Measurements from ENCODE around the gene TMEM164.
A peak's percentile ranks its signal among the peaks of the same experiment; 100 is the strongest.

Gene TMEM164

DNA sequence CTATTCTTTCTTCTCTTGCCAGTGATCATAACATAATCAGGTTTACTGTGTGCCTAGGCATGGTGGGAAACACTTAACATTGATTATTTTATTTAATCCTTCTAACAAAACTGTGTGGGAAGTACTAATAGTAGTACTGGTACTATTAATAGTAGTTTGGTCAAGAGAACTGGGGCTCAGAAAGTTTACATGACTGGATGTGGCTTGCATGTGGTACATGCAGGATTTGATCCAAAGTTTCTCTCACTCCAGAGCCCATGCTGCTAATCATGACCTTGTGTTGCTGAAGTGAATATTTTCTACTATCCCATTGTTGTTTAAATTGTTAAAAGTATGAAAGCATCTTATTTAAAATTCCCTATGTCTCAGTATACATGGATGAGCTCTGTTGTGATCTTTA, 78.4 kb downstream of the TMEM164 start:
- DNase-seq (ENCODE audit: low spot score), result no peak

- DNase-seq (ENCODE audit: low spot score), result no peak
These were observed 78.8 kb downstream of the TMEM164 start for GRCh38 chrX:110081740-110082139.

GRCh38 chrX:110082161-110082560, 79.2 kb downstream of the TMEM164 start:
- peak; percentile 12 for DNase-seq (ENCODE audit: low spot score)

GRCh38 chrX:110086162-110086915, 83.4 kb downstream of the TMEM164 start:
- DNase-seq (ENCODE audit: low spot score), result no peak

DNA sequence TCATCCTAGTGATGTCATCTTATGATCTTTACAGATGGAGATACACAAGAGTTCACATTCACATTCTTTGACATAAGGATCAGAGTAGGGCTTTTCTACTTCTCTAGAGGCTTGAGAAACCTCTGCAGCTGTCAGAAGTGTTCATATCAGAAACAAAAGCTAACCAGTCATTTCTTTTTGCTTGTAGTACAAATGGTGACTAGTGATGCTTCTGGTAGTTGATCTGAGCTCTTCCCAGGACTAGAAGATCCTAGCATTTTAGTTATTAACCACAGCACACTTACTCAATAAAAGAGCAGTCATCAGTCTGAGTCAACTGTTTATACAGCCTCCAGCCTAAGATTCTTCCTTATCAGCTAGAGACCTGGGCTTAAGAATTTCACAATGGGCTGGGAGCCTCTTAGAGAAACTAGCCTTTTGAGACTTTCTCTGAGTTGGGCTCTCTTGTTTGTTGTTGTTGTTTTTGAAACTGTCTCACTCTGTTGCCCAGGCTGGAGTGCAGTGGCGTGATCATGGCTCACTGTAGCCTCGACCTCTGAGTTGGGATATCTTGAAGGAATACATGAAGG, 84.1 kb downstream of the TMEM164 start:
- peak; percentile 38 for DNase-seq (ENCODE audit: low spot score)

DNA sequence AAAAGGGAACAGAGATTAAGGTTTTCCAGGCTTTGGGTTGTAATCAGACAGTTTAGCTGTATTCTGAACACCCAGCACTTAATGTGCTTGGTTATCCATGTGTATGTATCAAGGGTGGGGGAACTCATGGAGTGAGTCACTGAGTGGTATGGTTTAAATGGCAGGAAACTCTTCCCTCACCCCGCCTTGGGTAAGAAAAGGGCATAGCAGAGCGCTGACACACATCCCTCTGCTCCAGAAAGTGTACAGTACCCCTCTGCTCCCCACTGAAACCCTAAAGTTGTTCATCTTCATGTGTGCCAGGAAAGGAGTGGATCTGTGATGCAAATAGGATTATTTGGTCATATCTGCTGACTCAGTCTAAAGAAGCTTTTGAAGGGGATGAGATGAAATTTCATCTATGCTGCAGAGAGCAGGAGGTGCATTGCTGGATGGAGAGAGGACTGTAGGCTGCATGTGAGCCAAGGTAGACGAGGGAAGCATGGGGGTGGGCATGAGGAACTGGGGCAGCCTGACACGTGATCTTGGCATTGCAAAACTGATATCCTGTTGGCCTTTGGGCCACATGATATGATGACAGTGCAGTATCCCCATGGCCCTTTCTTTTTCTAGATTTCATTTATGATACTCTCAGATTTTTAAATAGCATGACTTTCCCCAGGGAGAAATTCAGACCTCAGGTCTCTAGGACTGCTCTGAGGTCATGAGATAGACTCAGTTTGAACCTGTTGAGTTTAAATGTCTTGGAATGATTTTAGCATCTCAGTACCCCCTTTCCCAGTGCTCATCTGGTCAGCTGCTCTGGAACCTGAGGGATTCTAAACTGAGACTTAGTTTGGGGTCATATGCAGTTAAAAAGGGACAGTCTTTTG, 84.8 kb downstream of the TMEM164 start:
- DNase-seq (ENCODE audit: low spot score), result peak; percentile 41

DNA sequence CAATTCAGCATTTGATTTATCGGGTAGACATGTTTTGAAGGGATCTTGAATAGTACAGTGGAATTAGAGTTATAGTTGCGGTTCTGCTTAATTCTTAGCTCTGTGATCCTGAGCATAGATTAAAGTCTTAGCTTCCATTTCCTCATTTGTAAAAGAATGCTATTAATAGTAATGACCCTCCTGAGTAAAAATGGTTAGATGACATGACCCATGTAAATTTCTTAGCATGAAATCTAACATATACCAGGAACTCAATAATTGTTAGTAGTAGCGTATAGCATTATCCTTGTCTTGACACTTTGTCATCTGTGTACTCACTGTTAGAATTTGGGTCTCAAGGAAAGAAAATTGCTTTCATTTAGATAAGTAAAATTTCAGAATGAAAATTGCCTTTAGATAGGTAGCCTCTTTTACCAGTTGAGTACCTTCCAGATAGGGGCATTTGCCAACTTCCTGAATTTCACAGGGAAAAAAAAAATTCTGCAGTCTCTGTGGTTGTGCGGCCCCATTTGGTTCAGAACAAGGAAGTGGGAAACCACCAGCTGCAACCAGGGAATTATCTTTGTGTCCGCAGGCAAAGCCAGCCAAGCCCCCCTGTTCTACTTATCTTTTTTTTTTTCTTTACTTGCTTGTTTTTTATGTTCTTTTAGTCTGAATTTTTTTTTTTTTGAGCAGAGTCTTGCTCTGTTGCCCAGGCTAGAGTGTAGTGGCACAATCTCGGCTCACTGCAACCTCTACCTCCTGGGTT, 86.9 kb downstream of the TMEM164 start:
- no peak for DNase-seq (ENCODE audit: low spot score)

DNA sequence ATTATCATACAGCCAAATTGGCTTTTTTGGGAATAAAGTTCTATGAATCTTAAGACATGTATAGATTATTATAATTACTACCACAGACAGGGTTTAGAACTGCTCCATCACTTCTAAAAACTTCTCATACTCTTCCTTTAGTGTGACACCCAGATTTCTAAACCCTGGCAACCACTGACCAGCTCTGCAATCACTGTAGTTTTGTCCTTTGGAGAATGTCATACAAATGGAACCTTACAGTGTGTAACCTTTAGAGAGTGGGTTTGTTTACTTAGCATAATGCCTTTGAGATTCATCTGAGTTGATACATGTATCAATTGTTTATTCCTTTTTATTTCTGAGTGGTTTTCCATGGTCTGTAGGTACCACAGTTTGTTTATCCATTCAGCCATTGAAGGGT, 95.0 kb downstream of the TMEM164 start:
- DNase-seq (ENCODE audit: low spot score), result no peak

GRCh38 chrX:110103344-110103743, 100.4 kb downstream of the TMEM164 start:
- no peak for DNase-seq (ENCODE audit: low spot score)

DNA sequence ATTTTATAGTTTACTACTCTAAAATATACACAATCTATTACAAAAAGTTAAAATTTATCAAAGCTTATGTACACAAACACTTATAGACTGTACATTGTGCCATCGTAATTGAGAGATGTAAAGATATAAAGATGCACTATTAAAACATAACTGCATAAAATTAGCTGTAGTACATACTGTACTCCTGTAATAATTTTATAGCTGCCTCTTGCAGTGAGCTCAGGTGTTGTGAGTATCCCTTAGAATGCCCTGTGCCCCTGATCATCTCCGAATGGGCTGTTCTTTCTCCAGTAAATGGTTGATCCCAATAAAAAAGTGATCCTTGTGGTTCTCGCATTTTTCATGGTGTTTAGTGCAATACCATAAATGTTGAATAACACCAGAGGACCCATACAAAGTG, 101.2 kb downstream of the TMEM164 start:
- DNase-seq (ENCODE audit: low spot score), result no peak

DNA sequence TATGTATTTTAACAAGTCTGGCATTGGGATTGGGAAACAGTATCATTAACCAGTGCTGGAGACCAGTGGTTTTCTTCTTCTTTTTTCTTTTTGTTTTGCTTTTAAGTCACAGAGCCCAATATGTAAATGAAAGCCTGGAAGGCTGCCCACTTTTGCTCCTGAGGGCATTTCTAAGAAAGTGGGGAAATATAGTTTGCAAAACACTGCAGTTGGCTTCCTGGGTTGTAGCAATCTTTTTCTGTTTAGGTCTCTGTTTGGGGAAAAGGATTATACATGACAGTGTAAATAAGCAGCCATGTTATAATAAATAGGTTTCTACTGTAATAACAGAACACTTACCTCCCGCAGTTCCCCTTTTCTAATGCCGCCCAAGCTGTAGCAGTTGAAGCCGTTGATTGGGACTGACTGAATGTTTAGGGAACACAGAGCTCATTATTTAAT, 105.5 kb downstream of the TMEM164 start:
- DNase-seq (ENCODE audit: low spot score), result no peak

- no peak for DNase-seq (ENCODE audit: low spot score)
These were observed 111.4 kb downstream of the TMEM164 start for GRCh38 chrX:110114260-110114776.

GRCh38 chrX:110116066-110116980, 113.4 kb downstream of the TMEM164 start:
- no peak for DNase-seq (ENCODE audit: low spot score)

DNA sequence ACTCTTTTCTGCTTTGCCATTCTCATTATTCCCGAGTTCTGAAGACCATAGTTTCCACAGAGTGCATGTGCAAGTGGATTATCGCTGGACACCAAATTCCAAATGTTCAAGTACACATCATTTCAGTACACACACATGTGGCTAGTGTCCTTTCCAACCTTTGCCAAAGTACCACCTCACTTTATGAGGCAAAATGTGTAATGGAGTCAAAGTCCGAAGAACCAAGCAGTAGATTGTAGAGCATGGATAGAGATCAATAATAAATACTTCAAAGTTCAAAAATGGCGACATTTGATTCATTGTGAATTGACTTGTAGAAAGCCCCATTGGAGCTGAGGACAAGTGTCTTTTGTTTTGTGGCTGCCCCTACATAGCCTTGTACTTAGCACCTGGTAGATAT, 115.6 kb downstream of the TMEM164 start:
- no peak for DNase-seq (ENCODE audit: low spot score)

- no peak for DNase-seq (ENCODE audit: low spot score)
These were observed 116.6 kb downstream of the TMEM164 start for GRCh38 chrX:110119480-110119879.

DNA sequence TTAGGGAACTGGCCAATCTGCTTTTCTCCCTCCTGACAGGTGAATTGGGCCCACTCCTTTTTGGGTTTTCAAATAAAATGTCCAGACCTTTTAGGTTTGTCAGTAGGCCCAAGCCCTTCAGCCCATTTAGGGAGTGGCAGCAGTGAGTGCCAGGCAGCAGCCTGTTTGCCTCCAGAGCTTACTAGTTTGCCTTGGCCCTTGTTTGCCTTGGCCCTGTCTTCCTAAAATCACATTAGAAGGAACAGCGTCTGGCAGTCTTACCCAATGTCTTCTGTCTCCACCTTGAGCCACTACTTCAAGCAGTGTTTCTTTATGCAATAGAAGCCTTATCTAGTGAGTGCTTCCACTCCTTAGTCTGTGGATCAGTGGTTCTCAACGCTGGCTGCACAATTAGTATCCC, 117.1 kb downstream of the TMEM164 start:
- DNase-seq (ENCODE audit: low spot score), result no peak

DNA sequence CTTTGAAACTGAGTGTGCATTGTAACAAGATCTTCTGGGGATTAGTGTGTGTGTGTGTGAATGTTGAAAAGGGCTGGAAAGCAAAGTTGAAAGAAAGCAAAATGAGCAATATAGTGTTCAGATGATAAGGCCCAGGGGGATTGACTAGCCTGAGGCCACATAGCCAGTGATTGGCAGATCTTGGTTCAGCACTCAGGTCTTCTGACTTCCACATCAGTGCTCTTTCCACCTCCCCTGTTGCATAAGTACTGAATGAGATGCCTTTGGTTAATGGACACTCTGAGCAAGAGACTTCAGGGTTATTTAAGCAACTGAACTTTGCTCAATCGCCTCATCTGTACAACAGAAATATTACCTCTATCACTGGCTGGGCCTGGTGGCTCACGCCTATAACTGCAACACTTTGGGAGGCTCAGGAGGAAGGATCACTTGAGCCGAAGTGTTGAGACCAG, 120.4 kb downstream of the TMEM164 start:
- DNase-seq (ENCODE audit: low spot score), result no peak

DNA sequence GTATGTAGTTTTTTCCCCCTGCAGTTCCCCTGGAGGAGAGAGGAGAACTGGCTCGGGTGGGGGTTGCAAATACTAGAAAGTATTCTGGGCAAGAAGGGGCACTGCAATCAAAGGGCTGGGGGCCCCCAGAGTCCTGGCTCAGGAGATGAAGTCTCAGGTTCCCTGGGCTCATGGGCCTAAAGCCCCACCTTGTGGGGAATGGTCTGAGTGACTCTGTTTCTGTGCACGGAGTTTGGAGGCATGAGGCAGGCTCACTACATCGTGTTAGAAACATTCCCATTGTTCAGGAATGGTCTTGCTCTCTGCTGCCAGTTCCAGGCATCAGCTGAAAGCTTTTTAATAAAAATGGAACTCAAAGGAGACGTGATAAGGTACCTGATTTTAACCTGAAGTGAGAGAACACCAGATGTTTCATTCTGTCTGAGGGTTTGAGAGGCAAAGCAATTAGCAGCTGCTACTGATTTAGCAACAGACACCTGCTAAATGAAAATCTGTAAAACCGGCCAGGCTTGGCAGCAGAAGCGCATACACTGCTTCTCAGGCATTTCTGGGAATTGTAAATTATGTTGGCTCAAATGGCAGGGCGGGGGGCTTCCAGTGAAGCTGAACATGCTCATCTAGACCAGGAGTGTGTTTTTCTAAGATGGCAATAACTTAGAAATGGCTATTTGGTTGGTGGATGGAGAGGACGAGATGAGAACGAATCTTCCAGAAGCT, 122.7 kb downstream of the TMEM164 start:
- no peak for DNase-seq (ENCODE audit: low spot score)

DNA sequence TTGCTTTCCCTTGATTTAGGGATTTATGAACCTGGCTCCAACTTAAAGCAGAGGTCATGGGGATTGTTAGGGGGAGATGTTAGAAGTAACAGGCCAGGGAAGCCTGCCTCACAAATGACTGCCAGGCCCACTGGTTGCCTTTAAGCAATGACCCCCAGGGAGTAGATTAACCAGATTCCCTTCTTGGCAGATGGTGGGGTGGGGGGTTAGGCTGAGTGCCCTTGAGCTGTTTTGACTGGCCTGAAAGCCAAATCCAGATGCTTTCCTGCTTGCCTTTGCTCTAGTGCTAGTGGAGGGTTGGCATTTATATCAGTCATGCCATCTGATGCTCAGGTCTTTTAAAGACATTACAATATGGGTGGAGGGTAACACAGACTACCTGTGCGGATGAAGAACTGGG, 128.1 kb downstream of the TMEM164 start:
- DNase-seq (ENCODE audit: low spot score), result no peak

DNA sequence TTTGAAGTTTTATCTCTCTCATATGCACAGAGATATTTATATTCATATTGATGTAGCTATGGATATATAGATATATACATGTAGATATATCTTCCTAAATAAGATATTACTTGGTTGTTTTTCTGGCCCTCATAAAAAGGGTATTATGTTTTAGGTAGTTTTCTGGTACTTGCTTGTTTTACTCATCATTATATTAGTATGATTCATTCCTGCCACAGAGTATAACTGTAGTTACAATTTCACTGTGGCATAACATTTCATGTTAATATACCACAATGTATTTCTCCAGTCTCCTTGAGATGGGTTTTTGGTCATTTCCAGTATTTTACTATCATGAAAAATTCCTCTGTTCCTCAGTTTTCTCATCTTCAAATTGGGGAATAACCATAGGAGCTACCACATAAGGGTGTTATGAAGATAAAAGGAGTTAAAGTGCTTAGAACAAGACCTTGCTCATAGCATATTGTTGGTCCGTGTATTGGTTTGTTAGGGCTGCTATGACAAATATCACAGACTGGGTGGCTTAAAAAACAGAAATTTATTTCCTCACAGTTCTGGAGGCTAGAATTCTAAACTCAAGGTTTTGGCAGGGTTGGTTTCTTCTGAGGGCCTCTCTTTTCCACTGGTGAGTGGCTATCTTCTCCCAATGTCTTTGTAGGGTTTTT, 129.7 kb downstream of the TMEM164 start:
- DNase-seq (ENCODE audit: low spot score), result no peak

Measured in AG08396 (cell line).